HCT116 (cell line): ENCODE results near the gene TMEM266. TPM values are rescaled to one million over a fixed set of nuclear protein-coding genes. Genes with fewer than 3 reads are reported as not detected.

ENCODE experiments used
- ATAC-seq: fragments of 200-7000 bp; cut with Tn5 transposase; 2 replicates; pipeline ENCODE4 v1.9.1; 2020; ENCODE audit warnings: mild to moderate bottlenecking, moderate library complexity
- BruUV-seq: library from RNA; stranded (reverse); fragments of 400-500 nt; replicated peaks from 2 replicates; lab custom pipeline; 2021; lab: Mats Ljungman, UMichigan
- CTCF ChIA-PET: fragments of 300-600 bp; sonication (Branson Sonifier 250); formaldehyde crosslinking; loops from one replicate; lab custom pipeline; 2021; ENCODE audit warnings: antibody characterized with exemption; lab: Charles Lee
- POLR2A ChIA-PET: fragments of 300-600, 350-600 bp; sonication (Branson Sonifier 250); formaldehyde crosslinking; loops from one replicate; lab custom pipeline; 2021; ENCODE audit warnings: antibody characterized with exemption; lab: Charles Lee
- RAD21 ChIA-PET, 2 experiments: fragments of 300-600 bp; sonication (Branson Sonifier 250); formaldehyde crosslinking; loops; one replicate each; lab custom pipeline; 2023; ENCODE audit warnings: low total read pairs in 2 of 2; ENCODE audit not compliant: uncharacterized antibody in 2 of 2, unreplicated experiment in 2 of 2, low non-redundant PET in 1 of 2; lab: Charles Lee
- DNase-seq: peaks from one replicate; pipeline ENCODE4 v3.0.0-alpha.2; 2010; ENCODE audit warnings: low read depth, low spot score
- H2AFZ ChIP-seq: fragments of 200-600 bp; shearing (Covaris generic), sonication (generic); 2 replicates; pipeline ENCODE4 v1.6.1; 2017; ENCODE audit warnings: low read depth, mixed run types, mixed read lengths, antibody characterized with exemption, low read length; ENCODE audit not compliant: poor library complexity, severe bottlenecking
- H3K27ac ChIP-seq: 2 replicates; pipeline ENCODE4 v1.5.1; 2012; ENCODE audit warnings: low read depth, low read length
- H3K27me3 ChIP-seq: fragments of 200-600 bp; sonication (generic); 2 replicates; pipeline ENCODE4 v1.6.1; 2016; ENCODE audit warnings: mixed run types, low read length, mixed read lengths; ENCODE audit not compliant: insufficient read depth
- H3K36me3 ChIP-seq, 2 experiments: fragments of 200-500 bp in 1 of 2; fragments of 200-600 bp in 1 of 2; sonication (Bioruptor generic) in 1 of 2; sonication (generic) in 1 of 2; 2 replicates each; pipeline versions ENCODE4 v1.5.1 to v1.6.1; 2014 to 2016; ENCODE audit warnings: low read length in 2 of 2, inconsistent platforms in 1 of 2, mixed read lengths in 1 of 2, mixed run types in 1 of 2; ENCODE audit not compliant: insufficient read depth in 2 of 2, control insufficient read depth in 1 of 2
- H3K4me1 ChIP-seq, 2 experiments: fragments of 200-600 bp in 1 of 2; sonication (generic) in 1 of 2; 2 replicates each; pipeline versions ENCODE4 v1.5.1 to v1.6.1; 2012 to 2017; ENCODE audit warnings: low read length in 2 of 2, inconsistent platforms in 1 of 2, mild to moderate bottlenecking in 1 of 2, mixed read lengths in 1 of 2, mixed run types in 1 of 2, moderate library complexity in 1 of 2; ENCODE audit not compliant: insufficient read depth in 2 of 2, control insufficient read depth in 1 of 2
- H3K4me2 ChIP-seq: fragments of 200-600 bp; sonication (generic); 2 replicates; pipeline ENCODE4 v1.6.1; 2017; ENCODE audit warnings: mixed run types, low read length, mixed read lengths
- H3K4me3 ChIP-seq, 2 experiments: fragments of 200-600 bp in 1 of 2; sonication (generic) in 1 of 2; replicated peaks in 1 of 2; 2 replicates each; pipeline ENCODE4 v1.5.1; 2011 to 2016; ENCODE audit warnings: low read length in 2 of 2, control low read depth in 1 of 2, low read depth in 1 of 2, mild to moderate bottlenecking in 1 of 2, mixed read lengths in 1 of 2, mixed run types in 1 of 2
- H3K79me2 ChIP-seq: fragments of 200-600 bp; sonication (generic); 2 replicates; pipeline ENCODE4 v1.6.1; 2017; ENCODE audit warnings: mild to moderate bottlenecking, mixed run types, low read length, moderate library complexity, mixed read lengths; ENCODE audit not compliant: insufficient read depth
- H3K9ac ChIP-seq: fragments of 200-600 bp; sonication (generic); 2 replicates; pipeline ENCODE4 v1.6.1; 2016; ENCODE audit warnings: low read length, mixed read lengths
- H3K9me2 ChIP-seq: fragments of 200-600 bp; sonication (generic), shearing (Covaris generic); 2 replicates; pipeline ENCODE4 v1.6.1; 2017; ENCODE audit warnings: mixed run types, mild to moderate bottlenecking, moderate library complexity; ENCODE audit not compliant: insufficient read depth
- H3K9me3 ChIP-seq, 2 experiments: fragments of 200-500 bp in 1 of 2; fragments of 200-600 bp in 1 of 2; sonication (Bioruptor generic) in 1 of 2; sonication (generic) in 1 of 2; 2 replicates each; pipeline ENCODE4 v1.6.1; 2014 to 2017; ENCODE audit warnings: low read length in 2 of 2, mixed read lengths in 2 of 2, inconsistent platforms in 1 of 2, low read depth in 1 of 2, mild to moderate bottlenecking in 1 of 2, mixed run types in 1 of 2, moderate library complexity in 1 of 2; ENCODE audit not compliant: control insufficient read depth in 1 of 2, insufficient read depth in 1 of 2
- H4K20me1 ChIP-seq: fragments of 200-600 bp; sonication (generic), shearing (Covaris generic); 2 replicates; pipeline ENCODE4 v1.6.1; 2017; ENCODE audit warnings: mixed run types, mild to moderate bottlenecking, moderate library complexity; ENCODE audit not compliant: insufficient read depth
- EGR1 ChIP-seq: IDR thresholded peaks from 2 replicates; pipeline ENCODE4 v1.6.1; 2012; ENCODE audit warnings: low read depth
- EZH2 ChIP-seq: fragments of 200-600 bp; sonication (generic); IDR thresholded peaks from 2 replicates; pipeline ENCODE4 v1.6.1; 2017; ENCODE audit warnings: antibody characterized with exemption, mixed run types
- EZH2phosphoT487 ChIP-seq: fragments of 200-600 bp; IDR thresholded peaks from 2 replicates; pipeline ENCODE4 v1.6.1; 2018; ENCODE audit warnings: antibody characterized with exemption, borderline replicate concordance
- FOSL1 ChIP-seq: IDR thresholded peaks from 2 replicates; pipeline ENCODE4 v1.6.1; 2012; ENCODE audit warnings: low read depth
- JUND ChIP-seq: IDR thresholded peaks from 2 replicates; pipeline ENCODE4 v1.6.1; 2012
- POLR2A ChIP-seq: IDR thresholded peaks from 2 replicates; pipeline ENCODE4 v1.7.0; 2011; ENCODE audit warnings: borderline replicate concordance; ENCODE audit not compliant: insufficient read depth, insufficient read length; ENCODE audit errors: extremely low read depth
- SRF ChIP-seq: IDR thresholded peaks from 2 replicates; pipeline ENCODE4 v1.6.1; 2012; ENCODE audit warnings: low read depth
- TCF7L2 ChIP-seq: IDR thresholded peaks from 2 replicates; pipeline ENCODE4 v1.7.0; 2011; ENCODE audit warnings: borderline replicate concordance, inconsistent platforms; ENCODE audit not compliant: insufficient read depth, insufficient read length; ENCODE audit errors: extremely low read depth
- YY1 ChIP-seq: IDR thresholded peaks from 2 replicates; pipeline ENCODE4 v1.6.1; 2011; ENCODE audit warnings: low read length, low read depth, moderate library complexity, mild to moderate bottlenecking; ENCODE audit not compliant: insufficient replicate concordance; ENCODE audit errors: extremely low read depth
- intact Hi-C: fragments of 100-400 bp; cut with micrococcal nuclease; formaldehyde crosslinking; loops from 2 replicates; pipeline ENCODE4 v1.10.0; 2022
- total RNA-seq: library from RNA; stranded (reverse); gene quantifications from one replicate; pipeline ENCODE4 v1.2.1, GENCODE V29; 2021; ENCODE audit not compliant: unreplicated experiment
- TF ChIP-seq, protein P1 (sequence below): IDR thresholded peaks from 2 replicates; pipeline ENCODE4 v1.6.1; 2012; ENCODE audit warnings: low read depth
- TF ChIP-seq, protein P2 (sequence below): IDR thresholded peaks from 2 replicates; pipeline ENCODE4 v1.6.1; 2011; ENCODE audit warnings: mild to moderate bottlenecking, low read length, moderate library complexity; ENCODE audit not compliant: insufficient replicate concordance; ENCODE audit errors: extremely low read depth
- TF ChIP-seq, protein P3 (sequence below): IDR thresholded peaks from 2 replicates; pipeline ENCODE4 v1.6.1; 2012

Gene TMEM266
- total RNA-seq, 1 experiment from 2014 or later = 0.91 TPM

DNA sequence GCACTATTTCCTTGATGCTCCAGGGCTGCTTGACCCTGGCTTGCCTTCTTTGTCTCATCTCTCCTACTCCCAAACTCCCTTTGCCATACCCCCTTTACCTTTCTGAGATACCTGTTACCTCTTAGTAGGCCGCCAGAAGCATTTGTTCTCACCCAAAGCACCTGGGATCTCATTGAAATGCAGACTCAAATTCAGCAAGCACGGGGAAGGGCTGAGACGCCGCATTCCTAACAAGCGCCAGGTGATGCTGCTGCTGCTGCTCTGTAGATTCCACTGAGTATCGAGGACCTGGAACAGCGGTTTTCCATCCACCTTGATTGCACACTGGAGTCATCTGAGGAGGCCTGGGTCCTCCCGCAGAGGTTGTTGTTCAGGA, 91.8 kb downstream of the TMEM266 start:
- POLR2A ChIA-PET = no interaction called here
- DNase-seq = no peak
- H3K4me2 ChIP-seq = no peak overlapping the region
- H3K9me3 ChIP-seq = no peaks in the 10 kb centered on the region
- no TSS peak for BruUV-seq
- no peaks in the 10 kb centered on the region for H3K27me3 ChIP-seq
- TF ChIP-seq SRF = no peak
- TF ChIP-seq EGR1 = no peak
- TF ChIP-seq FOSL1 = no peak
- no peak for TF ChIP-seq JUND
- no peak for TF ChIP-seq YY1
- TF ChIP-seq, protein P1, sequence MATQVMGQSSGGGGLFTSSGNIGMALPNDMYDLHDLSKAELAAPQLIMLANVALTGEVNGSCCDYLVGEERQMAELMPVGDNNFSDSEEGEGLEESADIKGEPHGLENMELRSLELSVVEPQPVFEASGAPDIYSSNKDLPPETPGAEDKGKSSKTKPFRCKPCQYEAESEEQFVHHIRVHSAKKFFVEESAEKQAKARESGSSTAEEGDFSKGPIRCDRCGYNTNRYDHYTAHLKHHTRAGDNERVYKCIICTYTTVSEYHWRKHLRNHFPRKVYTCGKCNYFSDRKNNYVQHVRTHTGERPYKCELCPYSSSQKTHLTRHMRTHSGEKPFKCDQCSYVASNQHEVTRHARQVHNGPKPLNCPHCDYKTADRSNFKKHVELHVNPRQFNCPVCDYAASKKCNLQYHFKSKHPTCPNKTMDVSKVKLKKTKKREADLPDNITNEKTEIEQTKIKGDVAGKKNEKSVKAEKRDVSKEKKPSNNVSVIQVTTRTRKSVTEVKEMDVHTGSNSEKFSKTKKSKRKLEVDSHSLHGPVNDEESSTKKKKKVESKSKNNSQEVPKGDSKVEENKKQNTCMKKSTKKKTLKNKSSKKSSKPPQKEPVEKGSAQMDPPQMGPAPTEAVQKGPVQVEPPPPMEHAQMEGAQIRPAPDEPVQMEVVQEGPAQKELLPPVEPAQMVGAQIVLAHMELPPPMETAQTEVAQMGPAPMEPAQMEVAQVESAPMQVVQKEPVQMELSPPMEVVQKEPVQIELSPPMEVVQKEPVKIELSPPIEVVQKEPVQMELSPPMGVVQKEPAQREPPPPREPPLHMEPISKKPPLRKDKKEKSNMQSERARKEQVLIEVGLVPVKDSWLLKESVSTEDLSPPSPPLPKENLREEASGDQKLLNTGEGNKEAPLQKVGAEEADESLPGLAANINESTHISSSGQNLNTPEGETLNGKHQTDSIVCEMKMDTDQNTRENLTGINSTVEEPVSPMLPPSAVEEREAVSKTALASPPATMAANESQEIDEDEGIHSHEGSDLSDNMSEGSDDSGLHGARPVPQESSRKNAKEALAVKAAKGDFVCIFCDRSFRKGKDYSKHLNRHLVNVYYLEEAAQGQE = no peak
- no peak for TF ChIP-seq EZH2phosphoT487
- TF ChIP-seq POLR2A = no peak
- no peak for TF ChIP-seq EZH2
- TF ChIP-seq, protein P2, sequence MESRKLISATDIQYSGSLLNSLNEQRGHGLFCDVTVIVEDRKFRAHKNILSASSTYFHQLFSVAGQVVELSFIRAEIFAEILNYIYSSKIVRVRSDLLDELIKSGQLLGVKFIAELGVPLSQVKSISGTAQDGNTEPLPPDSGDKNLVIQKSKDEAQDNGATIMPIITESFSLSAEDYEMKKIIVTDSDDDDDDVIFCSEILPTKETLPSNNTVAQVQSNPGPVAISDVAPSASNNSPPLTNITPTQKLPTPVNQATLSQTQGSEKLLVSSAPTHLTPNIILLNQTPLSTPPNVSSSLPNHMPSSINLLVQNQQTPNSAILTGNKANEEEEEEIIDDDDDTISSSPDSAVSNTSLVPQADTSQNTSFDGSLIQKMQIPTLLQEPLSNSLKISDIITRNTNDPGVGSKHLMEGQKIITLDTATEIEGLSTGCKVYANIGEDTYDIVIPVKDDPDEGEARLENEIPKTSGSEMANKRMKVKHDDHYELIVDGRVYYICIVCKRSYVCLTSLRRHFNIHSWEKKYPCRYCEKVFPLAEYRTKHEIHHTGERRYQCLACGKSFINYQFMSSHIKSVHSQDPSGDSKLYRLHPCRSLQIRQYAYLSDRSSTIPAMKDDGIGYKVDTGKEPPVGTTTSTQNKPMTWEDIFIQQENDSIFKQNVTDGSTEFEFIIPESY = no peak
- no peak for TF ChIP-seq TCF7L2
- TF ChIP-seq, protein P3, sequence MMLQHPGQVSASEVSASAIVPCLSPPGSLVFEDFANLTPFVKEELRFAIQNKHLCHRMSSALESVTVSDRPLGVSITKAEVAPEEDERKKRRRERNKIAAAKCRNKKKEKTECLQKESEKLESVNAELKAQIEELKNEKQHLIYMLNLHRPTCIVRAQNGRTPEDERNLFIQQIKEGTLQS = no peak
- ATAC-seq = no peak
- CTCF ChIA-PET = interaction anchor here (0.5 to 1.9 kb wide), 10 partner anchors 12 to 715 kb away, joined by 3 to 12 read pairs (median 5); no protein-coding TSS in a partner anchor
- H4K20me1 ChIP-seq = no peaks in the 10 kb centered on the region
- peaks cover 0 to 18% of the 10 kb centered on the region in 2 experiments; a peak in 2 of 4 replicates for H3K4me1 ChIP-seq
- RAD21 ChIA-PET = interaction anchor here in 1 of 2 experiments (1.0 kb wide), 1 partner anchor 95 kb away, joined by 3 read pairs; no protein-coding TSS in a partner anchor
- no peaks in the 10 kb centered on the region for H3K36me3 ChIP-seq
- H3K9ac ChIP-seq = no peak overlapping the region
- H2AFZ ChIP-seq = no peak overlapping the region
- no peaks in the 10 kb centered on the region for H3K79me2 ChIP-seq
- H3K9me2 ChIP-seq = no peaks in the 10 kb centered on the region
- no peak overlapping the region for H3K4me3 ChIP-seq
- no peak overlapping the region for H3K27ac ChIP-seq
- intact Hi-C loops = loop anchor here (1.0 kb wide), 1 partner anchor 341 kb away; no protein-coding TSS in a partner anchor
